ENCODE measurements around the gene GDAP1L1. TPM values are rescaled to one million over a fixed set of nuclear protein-coding genes. Genes with fewer than 3 reads are reported as not detected.

GDAP1L1 gene
- polyA plus RNA-seq, 2 of the 4 experiments (the other 2 are of a cell fraction): 0.06 to 0.13 TPM

DNA sequence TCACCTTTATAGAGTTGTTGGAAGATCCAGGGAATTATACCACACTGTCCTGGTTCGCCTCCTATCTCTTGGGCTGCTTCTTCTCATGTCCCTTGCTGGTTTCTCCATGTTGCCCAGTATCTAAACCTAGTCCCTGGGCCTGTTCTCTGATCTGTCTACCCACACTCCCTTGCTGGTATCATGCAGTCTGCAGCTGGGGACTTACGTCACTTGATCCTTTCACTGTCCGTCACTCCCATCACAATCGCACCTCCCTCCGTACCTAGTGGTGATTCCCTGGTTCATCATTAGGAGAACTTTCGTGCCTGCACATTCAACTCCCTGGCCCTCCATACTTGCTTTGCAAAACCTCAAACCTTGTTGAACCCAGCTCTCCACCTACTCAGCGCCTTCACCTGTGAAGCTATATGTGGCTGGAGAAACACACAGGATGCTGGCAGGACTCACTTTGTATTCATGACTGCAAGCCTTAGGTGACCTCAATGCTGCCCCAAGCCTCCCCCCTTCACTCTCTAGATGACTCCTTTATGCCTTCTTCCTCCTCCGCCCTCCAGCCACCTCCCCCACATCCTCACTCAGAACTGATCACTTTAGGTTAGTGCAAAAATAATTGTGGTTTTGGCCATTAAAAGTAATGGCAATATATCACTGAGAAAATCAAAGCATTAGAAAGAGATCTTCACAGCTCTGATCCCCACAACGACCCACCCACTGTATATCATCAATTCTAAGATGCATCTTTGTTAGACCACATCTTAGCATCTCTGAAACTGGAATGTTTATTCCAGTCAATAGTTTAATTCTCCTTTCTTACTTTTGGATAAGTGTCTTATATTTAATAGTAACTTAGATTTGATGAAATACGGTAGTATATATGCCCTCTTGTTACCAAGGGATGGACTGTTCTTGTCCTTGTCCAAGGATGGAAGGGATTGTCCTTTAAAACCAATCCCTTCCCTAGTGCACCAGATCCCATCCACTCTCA lies 26.4 kb downstream of the GDAP1L1 start:
- WGBS (ENCODE audit: missing lambda C conversion rate): 79% methylated on average over 10 of the region's 10 CpGs
- Histone ChIP-seq H3K9me3 (no peaks in the 10 kb centered on the region), H3K4me3 (no peak overlapping the region), H3K27ac (no peak overlapping the region), H3K4me2 (no peak overlapping the region), H3K4me1 (no peaks in the 10 kb centered on the region)
- no peak for DNase-seq (ENCODE audit: low read depth in 1 of 2, low spot score in 1 of 2)
- CTCF ChIA-PET: interaction anchor here (1.1 to 3.5 kb wide), 5 partner anchors 9 to 56 kb away, joined by 3 to 13 read pairs (median 5); partner anchors contain the start of gene FITM2
- ATAC-seq: no peak
- TF ChIP-seq, protein P1, sequence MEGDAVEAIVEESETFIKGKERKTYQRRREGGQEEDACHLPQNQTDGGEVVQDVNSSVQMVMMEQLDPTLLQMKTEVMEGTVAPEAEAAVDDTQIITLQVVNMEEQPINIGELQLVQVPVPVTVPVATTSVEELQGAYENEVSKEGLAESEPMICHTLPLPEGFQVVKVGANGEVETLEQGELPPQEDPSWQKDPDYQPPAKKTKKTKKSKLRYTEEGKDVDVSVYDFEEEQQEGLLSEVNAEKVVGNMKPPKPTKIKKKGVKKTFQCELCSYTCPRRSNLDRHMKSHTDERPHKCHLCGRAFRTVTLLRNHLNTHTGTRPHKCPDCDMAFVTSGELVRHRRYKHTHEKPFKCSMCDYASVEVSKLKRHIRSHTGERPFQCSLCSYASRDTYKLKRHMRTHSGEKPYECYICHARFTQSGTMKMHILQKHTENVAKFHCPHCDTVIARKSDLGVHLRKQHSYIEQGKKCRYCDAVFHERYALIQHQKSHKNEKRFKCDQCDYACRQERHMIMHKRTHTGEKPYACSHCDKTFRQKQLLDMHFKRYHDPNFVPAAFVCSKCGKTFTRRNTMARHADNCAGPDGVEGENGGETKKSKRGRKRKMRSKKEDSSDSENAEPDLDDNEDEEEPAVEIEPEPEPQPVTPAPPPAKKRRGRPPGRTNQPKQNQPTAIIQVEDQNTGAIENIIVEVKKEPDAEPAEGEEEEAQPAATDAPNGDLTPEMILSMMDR (IDR thresholded peaks at IDR 0.05): no peak
- no peak for FAIRE-seq
- POLR2A ChIA-PET: no interaction called here

DNA sequence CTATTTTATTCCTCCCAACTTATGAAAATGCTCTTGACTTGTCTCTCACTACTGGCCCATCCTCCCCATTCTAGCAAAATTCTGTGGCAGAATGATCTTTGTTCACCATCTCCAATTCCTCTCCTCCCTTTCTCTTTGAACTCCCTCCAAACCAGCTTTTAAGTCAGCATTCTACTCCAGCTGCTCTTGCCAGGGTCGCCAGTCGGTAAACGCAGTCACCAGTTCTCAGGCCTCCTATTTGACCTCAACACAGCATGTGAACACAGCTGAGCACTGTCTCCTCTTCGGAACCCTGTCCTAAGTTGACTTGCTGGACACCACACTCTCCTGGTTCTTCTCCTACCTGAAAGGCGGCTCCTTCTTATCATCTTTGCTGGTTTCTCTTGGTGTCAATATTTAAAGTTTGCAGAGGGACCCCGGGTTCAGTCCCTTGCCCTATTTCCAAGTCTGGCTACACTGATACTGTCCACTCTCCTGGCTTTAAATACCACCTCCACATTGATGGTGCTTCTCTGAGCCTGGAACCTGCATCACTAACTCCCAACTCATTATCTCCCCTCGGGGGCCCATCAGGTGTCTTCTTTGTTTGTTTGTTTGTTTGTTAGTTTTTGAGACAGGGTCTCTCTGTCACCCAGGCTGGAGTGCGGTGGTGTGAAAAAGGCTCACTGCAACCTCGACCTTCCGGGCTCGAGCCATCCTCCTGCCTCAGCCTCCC lies 27.4 kb downstream of the GDAP1L1 start:
- Histone ChIP-seq H3K27ac (no peak overlapping the region), H3K9me3 (no peaks in the 10 kb centered on the region), H3K4me1 (peaks cover 8% of the 10 kb centered on the region), H3K4me2 (no peak overlapping the region), H3K4me3 (no peak overlapping the region)
- ATAC-seq: no peak
- ChIA-PET CTCF (interaction anchor here (1.1 kb wide), 1 partner anchor 8 kb away, joined by 5 read pairs; no protein-coding TSS in a partner anchor), POLR2A (no interaction called here)
- WGBS (ENCODE audit: missing lambda C conversion rate): 56% methylated on average over 11 of the region's 11 CpGs
- no peak for FAIRE-seq
- TF ChIP-seq POLR2A (IDR thresholded peaks at IDR 0.05; ENCODE audit: low read length): no peak
- no peak for TF ChIP-seq MYC (IDR thresholded peaks at IDR 0.05; ENCODE audit: borderline replicate concordance, low read length)
- TF ChIP-seq, protein P2, sequence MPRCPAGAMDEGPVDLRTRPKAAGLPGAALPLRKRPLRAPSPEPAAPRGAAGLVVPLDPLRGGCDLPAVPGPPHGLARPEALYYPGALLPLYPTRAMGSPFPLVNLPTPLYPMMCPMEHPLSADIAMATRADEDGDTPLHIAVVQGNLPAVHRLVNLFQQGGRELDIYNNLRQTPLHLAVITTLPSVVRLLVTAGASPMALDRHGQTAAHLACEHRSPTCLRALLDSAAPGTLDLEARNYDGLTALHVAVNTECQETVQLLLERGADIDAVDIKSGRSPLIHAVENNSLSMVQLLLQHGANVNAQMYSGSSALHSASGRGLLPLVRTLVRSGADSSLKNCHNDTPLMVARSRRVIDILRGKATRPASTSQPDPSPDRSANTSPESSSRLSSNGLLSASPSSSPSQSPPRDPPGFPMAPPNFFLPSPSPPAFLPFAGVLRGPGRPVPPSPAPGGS (IDR thresholded peaks at IDR 0.05): no peak
- TF ChIP-seq RCOR1 (IDR thresholded peaks at IDR 0.05; ENCODE audit: low read depth, low read length): no peak
- no peak for TF ChIP-seq CHD2 (IDR thresholded peaks at IDR 0.05; ENCODE audit: low read length, partially characterized antibody)
- DNase-seq (ENCODE audit: low read depth in 1 of 2, low spot score in 1 of 2): no peak

DNA sequence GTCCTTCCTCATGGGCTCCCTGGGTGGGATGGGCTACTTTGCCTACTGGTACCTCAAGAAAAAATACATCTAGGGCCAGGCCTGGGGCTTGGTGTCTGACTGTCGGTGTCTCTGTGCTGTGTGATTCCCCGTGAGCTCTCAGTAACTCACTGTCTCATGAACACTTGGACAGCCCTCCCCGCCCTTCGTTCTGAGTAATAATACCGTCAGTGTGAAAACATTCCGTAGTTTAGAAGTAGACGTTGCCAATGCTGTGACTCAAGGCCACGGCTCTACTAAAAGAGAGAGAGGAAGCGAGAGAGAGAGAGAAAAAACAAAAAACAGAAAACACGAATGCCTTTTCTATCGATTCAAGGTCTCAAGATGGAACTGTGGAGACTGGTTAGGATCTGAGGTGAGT lies 32.1 kb downstream of the GDAP1L1 start:
- ChIA-PET CTCF (interaction anchor here (0.7 to 1.4 kb wide), 2 partner anchors 63 to 182 kb away, joined by 3 to 6 read pairs; no protein-coding TSS in a partner anchor), POLR2A (no interaction called here)
- Histone ChIP-seq H3K4me2 (peak overlapping the region; percentile 55), H3K4me3 (no peak overlapping the region), H3K9me3 (no peaks in the 10 kb centered on the region), H3K27ac (peak overlapping the region; percentile 16 to 73; a peak in 3 of 6 replicates), H3K4me1 (peaks cover 20% of the 10 kb centered on the region)
- 7% methylated on average over 11 of the region's 11 CpGs for WGBS (ENCODE audit: missing lambda C conversion rate)
- DNase-seq (ENCODE audit: low read depth in 1 of 2, low spot score in 1 of 2) (peak; percentile 37 to 69), FAIRE-seq (no peak), ATAC-seq (peak; percentile 92 to 93)
- TF ChIP-seq GATA3 (IDR thresholded peaks at IDR 0.05; ENCODE audit: borderline replicate concordance) (no peak), BHLHE40 (IDR thresholded peaks at IDR 0.05; ENCODE audit: low read depth, low read length) (no peak), ZFP36 (IDR thresholded peaks at IDR 0.05; ENCODE audit: borderline replicate concordance, partially characterized antibody) (no peak), FOSL2 (IDR thresholded peaks at IDR 0.05) (no peak), FOSL2 (CRISPR knock-in tag; IDR thresholded peaks at IDR 0.05) (peak; percentile 67), FOXS1 (CRISPR knock-in tag; IDR thresholded peaks at IDR 0.05) (0 out of 2 replicates have a peak, but pooled peaks have one; percentile 22), EHMT2 (IDR thresholded peaks at IDR 0.05; ENCODE audit: low read depth) (no peak), SREBF2 (IDR thresholded peaks at IDR 0.05) (no peak), EP300 (IDR thresholded peaks at IDR 0.05) (no peak), FOSB (CRISPR knock-in tag; IDR thresholded peaks at IDR 0.05) (no peak), JUNB (IDR thresholded peaks at IDR 0.05) (0 out of 2 replicates have a peak, but pooled peaks have one; percentile 22), MAZ (IDR thresholded peaks at IDR 0.05; ENCODE audit: borderline replicate concordance, low read depth, low read length) (no peak), ZNF302 (CRISPR knock-in tag; IDR thresholded peaks at IDR 0.05) (no peak), RCOR1 (IDR thresholded peaks at IDR 0.05; ENCODE audit: low read depth, low read length) (no peak)
- TF ChIP-seq, protein P3, sequence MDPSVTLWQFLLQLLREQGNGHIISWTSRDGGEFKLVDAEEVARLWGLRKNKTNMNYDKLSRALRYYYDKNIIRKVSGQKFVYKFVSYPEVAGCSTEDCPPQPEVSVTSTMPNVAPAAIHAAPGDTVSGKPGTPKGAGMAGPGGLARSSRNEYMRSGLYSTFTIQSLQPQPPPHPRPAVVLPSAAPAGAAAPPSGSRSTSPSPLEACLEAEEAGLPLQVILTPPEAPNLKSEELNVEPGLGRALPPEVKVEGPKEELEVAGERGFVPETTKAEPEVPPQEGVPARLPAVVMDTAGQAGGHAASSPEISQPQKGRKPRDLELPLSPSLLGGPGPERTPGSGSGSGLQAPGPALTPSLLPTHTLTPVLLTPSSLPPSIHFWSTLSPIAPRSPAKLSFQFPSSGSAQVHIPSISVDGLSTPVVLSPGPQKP (IDR thresholded peaks at IDR 0.05; ENCODE audit: low read depth, low read length): no peak
- TF ChIP-seq, protein P4, sequence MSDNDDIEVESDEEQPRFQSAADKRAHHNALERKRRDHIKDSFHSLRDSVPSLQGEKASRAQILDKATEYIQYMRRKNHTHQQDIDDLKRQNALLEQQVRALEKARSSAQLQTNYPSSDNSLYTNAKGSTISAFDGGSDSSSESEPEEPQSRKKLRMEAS (IDR thresholded peaks at IDR 0.05): peak; percentile 51; the same call in 1 of the 2 replicates
